Stimulated activated CD8-positive, alpha-beta memory T cell treated with anti-CD3 and anti-CD28 coated beads, Interleukin-12 subunit alpha, Interleukin-12 subunit beta, amount 100 ng/mL, for 24 hours (primary cell): ENCODE results near the gene DRG1.
"Not testable (repeated sequence)": the region's sequence is repeated elsewhere in the genome, so short reads cannot be mapped to it uniquely, and the experiment has no call there.

ENCODE experiments used
- DNase-seq: peaks from one replicate; pipeline ENCODE4 v3.0.0-alpha.2; 2020; ENCODE audit errors: extremely low read depth

DRG1 gene

GRCh38 chr22:31442768-31443489 lies 43.5 kb downstream of the DRG1 start:
- no peak for DNase-seq

- no peak for DNase-seq
Measured at GRCh38 chr22:31443516-31443915, 44.1 kb downstream of the DRG1 start.

DNA sequence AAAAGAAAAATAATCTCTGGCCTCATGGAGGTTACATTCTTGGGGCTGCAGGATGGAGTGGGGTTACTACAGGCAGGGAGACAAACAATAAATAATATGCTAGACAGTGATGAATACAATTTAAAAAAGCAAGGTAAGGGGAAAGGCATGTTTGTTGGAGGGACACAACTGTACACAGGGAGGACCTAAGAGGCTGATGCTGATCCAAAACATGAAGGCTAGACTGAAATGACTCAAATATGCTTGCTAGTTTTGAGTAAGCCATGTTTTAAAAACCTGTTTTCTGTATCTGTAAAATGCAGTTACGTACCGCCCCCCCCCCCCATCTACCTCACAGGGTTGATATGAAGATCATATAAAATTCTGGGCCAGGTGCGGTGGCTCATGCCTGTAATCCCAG lies 46.2 kb downstream of the DRG1 start:
- no peak for DNase-seq

GRCh38 chr22:31446208-31446607 lies 46.8 kb downstream of the DRG1 start:
- DNase-seq, result no peak

- DNase-seq, result no peak
Measured at GRCh38 chr22:31446767-31447166, 47.4 kb downstream of the DRG1 start.

DNA sequence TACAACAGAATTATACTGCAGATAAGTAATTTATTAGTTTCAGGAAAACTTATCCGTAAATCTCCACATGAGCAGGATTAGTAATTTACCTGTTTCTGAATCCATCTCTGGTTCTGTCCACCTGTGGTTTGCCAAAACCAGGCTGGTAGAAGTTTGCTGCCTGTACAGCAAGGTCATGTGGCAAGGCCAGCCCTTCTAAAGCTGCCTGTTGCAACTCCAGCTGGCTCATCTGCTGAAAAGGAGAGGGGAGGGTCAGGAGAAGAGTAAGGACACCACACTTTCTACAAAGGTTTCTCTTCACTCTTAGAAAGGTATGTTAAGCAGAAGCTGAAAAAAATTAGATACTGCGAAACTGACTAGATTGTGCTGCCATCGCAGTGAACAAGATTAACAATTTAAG lies 47.9 kb downstream of the DRG1 start:
- DNase-seq, result no peak

- DNase-seq, result no peak
Measured at GRCh38 chr22:31448382-31448781, 49.0 kb downstream of the DRG1 start.

DNA sequence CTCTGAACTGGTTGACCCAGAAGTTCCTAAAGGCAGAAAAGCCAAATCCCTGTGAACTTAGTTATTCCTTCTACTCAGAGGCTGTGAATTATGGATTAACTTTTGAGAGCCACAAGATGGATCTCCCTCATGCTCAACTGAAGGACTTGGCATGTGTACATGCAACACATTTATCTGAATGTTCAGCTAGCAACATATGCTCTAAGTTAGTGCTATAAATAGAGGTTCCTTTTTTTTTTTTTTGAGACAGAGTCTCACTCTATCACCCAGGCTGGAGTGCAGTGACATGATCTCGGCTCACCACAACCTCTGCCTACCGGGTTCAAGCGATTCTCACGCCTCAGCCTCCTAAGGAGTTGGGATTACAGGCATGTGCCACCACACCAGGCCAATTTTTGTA lies 50.1 kb downstream of the DRG1 start:
- no peak for DNase-seq

- DNase-seq, result no peak
Measured at GRCh38 chr22:31451709-31452571, 52.5 kb downstream of the DRG1 start.

GRCh38 chr22:31461699-31462098 lies 62.3 kb downstream of the DRG1 start:
- DNase-seq, result no peak

GRCh38 chr22:31465307-31465706 lies 65.9 kb downstream of the DRG1 start:
- DNase-seq, result no peak

GRCh38 chr22:31474743-31475142 lies 75.3 kb downstream of the DRG1 start:
- DNase-seq, result no peak

GRCh38 chr22:31475800-31476199 lies 76.4 kb downstream of the DRG1 start:
- no peak for DNase-seq

DNA sequence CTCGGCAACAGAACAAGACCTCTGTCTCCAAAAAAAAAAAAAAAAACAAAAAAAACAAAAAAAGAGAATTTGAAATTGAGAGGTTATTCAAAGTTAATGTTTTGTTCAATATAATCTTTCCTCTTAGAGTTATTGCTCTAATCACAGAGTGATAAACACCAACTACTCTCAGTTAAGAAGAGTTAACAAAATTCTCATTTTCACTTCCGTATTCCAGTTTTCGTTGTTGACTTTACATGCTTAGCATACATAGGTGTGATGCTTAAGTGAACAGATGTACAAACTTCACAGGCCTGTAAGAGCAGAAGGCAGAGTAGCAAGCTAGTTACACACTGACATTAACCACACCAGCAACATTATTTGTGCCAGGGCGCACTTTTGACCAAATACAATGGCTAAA lies 77.9 kb downstream of the DRG1 start:
- no peak for DNase-seq

GRCh38 chr22:31481129-31481528 lies 81.7 kb downstream of the DRG1 start:
- no peak for DNase-seq

- not testable (repeated sequence) for DNase-seq
Measured at GRCh38 chr22:31482470-31482869, 83.1 kb downstream of the DRG1 start.
